ENCODE measurements around the gene FERMT3. TPM values are rescaled to one million over a fixed set of nuclear protein-coding genes. Genes with fewer than 3 reads are reported as not detected.

Gene FERMT3
- total RNA-seq, 1 experiment from 2014 or later, result 10.6 TPM

DNA sequence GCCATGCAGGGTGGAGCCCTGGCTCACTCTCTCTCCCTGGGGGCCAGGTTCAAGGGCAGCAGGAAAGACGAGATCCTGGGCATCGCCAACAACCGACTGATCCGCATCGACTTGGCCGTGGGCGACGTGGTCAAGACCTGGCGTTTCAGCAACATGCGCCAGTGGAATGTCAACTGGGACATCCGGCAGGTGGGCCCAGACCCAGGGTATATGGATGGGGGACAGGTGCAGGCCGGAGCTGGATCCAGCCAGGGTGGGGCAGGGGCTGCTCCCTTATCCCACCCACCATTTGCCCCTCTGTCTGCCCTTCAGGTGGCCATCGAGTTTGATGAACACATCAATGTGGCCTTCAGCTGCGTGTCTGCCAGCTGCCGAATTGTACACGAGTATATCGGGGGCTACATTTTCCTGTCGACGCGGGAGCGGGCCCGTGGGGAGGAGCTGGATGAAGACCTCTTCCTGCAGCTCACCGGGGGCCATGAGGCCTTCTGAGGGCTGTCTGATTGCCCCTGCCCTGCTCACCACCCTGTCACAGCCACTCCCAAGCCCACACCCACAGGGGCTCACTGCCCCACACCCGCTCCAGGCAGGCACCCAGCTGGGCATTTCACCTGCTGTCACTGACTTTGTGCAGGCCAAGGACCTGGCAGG, 16.6 kb downstream of the FERMT3 start:
- Histone ChIP-seq H3K9me3 (ENCODE audit: control insufficient read depth, low read depth, low read length) (no peaks in the 10 kb centered on the region), H3K56ac (ENCODE audit: insufficient read length, low read depth, low read length) (no peak overlapping the region), H2BK20ac (ENCODE audit: low read depth, low read length, poor library complexity, severe bottlenecking) (no peak overlapping the region), H2AK5ac (ENCODE audit: insufficient read length, low read length) (no peak overlapping the region), H3K18ac (ENCODE audit: insufficient read length, low read depth, low read length) (no peak overlapping the region), H4K20me1 (ENCODE audit: control insufficient read depth, insufficient read depth, insufficient read length) (no peaks in the 10 kb centered on the region), H4K5ac (ENCODE audit: insufficient read length, low read depth, low read length) (no peak overlapping the region), H4K91ac (ENCODE audit: insufficient read length, low read depth, low read length) (no peak overlapping the region), H2BK120ac (ENCODE audit: low read depth, low read length, poor library complexity, severe bottlenecking) (no peak overlapping the region), H3K27me3 (ENCODE audit: insufficient read depth, low read length) (no peaks in the 10 kb centered on the region), H2BK12ac (ENCODE audit: insufficient read length, low read depth, low read length) (no peak overlapping the region), H3K79me1 (ENCODE audit: insufficient read depth, low read depth, low read length, poor library complexity, severe bottlenecking) (no peaks in the 10 kb centered on the region), H2BK15ac (ENCODE audit: low read depth, low read length) (no peak overlapping the region), H2AFZ (ENCODE audit: low read length) (no peak overlapping the region), H3K23me2 (ENCODE audit: insufficient read length, low read depth, low read length, poor library complexity, severe bottlenecking) (peaks cover 15% of the 10 kb centered on the region), H3K4ac (ENCODE audit: low read depth, low read length) (no peak overlapping the region), H3K9ac (ENCODE audit: extremely low read depth, insufficient read length, low read length) (no peak overlapping the region), H3K4me1 (ENCODE audit: insufficient read depth, low read length) (no peaks in the 10 kb centered on the region), H3K14ac (ENCODE audit: insufficient read depth, low read length) (no peak overlapping the region), H2BK5ac (ENCODE audit: insufficient read length, low read length) (no peak overlapping the region), H3K79me2 (ENCODE audit: insufficient read depth, low read length) (no peaks in the 10 kb centered on the region), H3K27ac (ENCODE audit: insufficient read length, low read depth, low read length) (no peak overlapping the region), H3T11ph (ENCODE audit: low read length) (no peak overlapping the region), H3K23ac (ENCODE audit: insufficient read length, low read depth, low read length) (no peak overlapping the region), H3K4me2 (ENCODE audit: insufficient read depth, insufficient read length, low read length) (no peak overlapping the region), H4K8ac (replicated peaks; ENCODE audit: insufficient read length, low read depth, low read length) (no peak overlapping the region)
- Mint-ChIP-seq H3K27me3 (ENCODE audit: low read depth) (no peaks in the 10 kb centered on the region; the same call in 1 of the 2 replicates), H3K27ac (no peak overlapping the region; a peak in 1 of 7 replicates), H3K4me1 (peaks cover 15% of the 10 kb centered on the region in 2 experiments), H3K9me3 (no peaks in the 10 kb centered on the region), H3K36me3 (ENCODE audit: insufficient read depth in 1 of 3, low read depth in 3 of 3) (peaks cover 0 to 22% (median 14%) of the 10 kb centered on the region in 3 experiments; a peak in 5 of 7 replicates), H3K4me3 (no peak overlapping the region; a peak in 2 of 5 replicates)
- DNase-seq, result no peak
- TF ChIP-seq, protein P1, sequence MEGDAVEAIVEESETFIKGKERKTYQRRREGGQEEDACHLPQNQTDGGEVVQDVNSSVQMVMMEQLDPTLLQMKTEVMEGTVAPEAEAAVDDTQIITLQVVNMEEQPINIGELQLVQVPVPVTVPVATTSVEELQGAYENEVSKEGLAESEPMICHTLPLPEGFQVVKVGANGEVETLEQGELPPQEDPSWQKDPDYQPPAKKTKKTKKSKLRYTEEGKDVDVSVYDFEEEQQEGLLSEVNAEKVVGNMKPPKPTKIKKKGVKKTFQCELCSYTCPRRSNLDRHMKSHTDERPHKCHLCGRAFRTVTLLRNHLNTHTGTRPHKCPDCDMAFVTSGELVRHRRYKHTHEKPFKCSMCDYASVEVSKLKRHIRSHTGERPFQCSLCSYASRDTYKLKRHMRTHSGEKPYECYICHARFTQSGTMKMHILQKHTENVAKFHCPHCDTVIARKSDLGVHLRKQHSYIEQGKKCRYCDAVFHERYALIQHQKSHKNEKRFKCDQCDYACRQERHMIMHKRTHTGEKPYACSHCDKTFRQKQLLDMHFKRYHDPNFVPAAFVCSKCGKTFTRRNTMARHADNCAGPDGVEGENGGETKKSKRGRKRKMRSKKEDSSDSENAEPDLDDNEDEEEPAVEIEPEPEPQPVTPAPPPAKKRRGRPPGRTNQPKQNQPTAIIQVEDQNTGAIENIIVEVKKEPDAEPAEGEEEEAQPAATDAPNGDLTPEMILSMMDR (conservative IDR thresholded peaks at IDR 0.05), result no peak
- no CpG with 5 or more reads among the region's 24 CpGs for WGBS (ENCODE audit: extremely low coverage, insufficient read length, low lambda C conversion rate)
